Cardiac atrium fibroblast (primary cell): ENCODE results near the gene RPUSD4. TPM values are rescaled to one million over a fixed set of nuclear protein-coding genes. Genes with fewer than 3 reads are reported as not detected.

Source experiments
- total RNA-seq: library from RNA; depleted of rRNA; stranded (reverse); fragments of >200 nt; gene quantifications from 2 replicates; pipeline ENCODE4 v1.2.3, GENCODE V29; 2015

Gene RPUSD4, protein sequence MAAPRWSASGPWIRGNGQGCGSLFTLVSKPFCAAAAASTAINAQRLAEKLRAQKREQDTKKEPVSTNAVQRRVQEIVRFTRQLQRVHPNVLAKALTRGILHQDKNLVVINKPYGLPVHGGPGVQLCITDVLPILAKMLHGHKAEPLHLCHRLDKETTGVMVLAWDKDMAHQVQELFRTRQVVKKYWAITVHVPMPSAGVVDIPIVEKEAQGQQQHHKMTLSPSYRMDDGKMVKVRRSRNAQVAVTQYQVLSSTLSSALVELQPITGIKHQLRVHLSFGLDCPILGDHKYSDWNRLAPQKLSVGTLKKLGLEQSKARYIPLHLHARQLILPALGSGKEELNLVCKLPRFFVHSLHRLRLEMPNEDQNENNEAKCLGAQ
- 11.5 and 18.2 TPM in 2 replicates for total RNA-seq

DNA sequence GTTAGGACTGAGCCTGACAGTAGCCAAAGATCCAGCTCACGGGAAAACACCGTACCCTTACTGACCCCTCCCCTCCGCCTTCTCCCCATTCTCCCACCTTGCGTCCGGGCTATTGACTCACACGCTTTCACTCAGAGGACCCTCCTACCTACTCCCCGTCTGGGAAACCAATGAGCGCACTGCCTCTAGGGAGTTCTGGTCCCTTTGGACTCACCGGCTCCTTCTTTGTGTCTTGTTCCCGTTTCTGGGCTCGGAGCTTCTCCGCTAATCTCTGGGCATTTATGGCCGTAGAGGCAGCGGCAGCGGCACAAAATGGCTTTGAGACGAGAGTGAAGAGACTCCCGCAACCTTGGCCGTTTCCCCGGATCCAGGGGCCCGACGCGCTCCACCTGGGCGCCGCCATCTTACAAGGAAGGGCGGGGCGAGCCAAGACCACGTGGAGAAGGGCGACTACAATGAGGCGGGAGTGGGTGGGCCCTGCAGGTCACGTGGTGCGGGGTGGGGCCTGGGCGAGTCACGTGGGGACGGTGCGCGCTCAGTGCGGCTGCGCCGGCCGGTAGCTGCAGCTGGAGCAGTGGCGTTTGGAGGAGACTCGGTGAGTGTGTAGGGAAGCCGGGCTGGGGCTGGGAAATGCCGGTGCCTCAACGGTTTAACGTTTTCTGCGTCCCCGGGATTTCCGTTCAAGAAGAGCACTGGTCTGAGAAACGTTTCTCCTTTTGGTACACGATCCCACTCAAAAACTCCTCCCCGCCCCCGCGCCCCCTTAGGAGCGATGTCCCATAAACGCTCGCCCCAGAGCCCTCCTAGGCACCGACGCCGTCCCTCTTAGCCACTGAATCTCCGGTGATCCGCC is at the start of gene RPUSD4, which contains the start of gene FAM118B:
Gene RPUSD4, minus strand, starts transcription at position 415 of the 853 bp plus-strand sequence. Its CDS starts 12 bp downstream, at position 403.
Gene FAM118B, plus strand, starts transcription at position 547 of the 853 bp plus-strand sequence. CDS start 23,220 bp downstream, outside the sequence.

Other genes starting within 250 kb of the RPUSD4 start
- gene CDON, start 148.8 kb downstream of the RPUSD4 start, total RNA-seq: 21.8 and 29.6 TPM in 2 replicates
- gene FAM118B, start 132 bp upstream of the RPUSD4 start, total RNA-seq: 11.7 and 13.9 TPM in 2 replicates
- gene SRPRA, start 57.2 kb upstream of the RPUSD4 start, total RNA-seq: 112 and 118 TPM in 2 replicates
- 11.6 and 27.1 TPM in 2 replicates for gene FOXRED1, start 57.5 kb upstream of the RPUSD4 start, total RNA-seq
- 3.8 and 6.0 TPM in 2 replicates for gene TIRAP, start 71.4 kb upstream of the RPUSD4 start, total RNA-seq
- gene DCPS, start 92.4 kb upstream of the RPUSD4 start, total RNA-seq: 11.0 and 14.6 TPM in 2 replicates
- gene ST3GAL4, start 144.0 kb upstream of the RPUSD4 start, total RNA-seq: 43.1 and 78.9 TPM in 2 replicates